Measurements from ENCODE around the gene OR11A1.

OR11A1 gene

DNA sequence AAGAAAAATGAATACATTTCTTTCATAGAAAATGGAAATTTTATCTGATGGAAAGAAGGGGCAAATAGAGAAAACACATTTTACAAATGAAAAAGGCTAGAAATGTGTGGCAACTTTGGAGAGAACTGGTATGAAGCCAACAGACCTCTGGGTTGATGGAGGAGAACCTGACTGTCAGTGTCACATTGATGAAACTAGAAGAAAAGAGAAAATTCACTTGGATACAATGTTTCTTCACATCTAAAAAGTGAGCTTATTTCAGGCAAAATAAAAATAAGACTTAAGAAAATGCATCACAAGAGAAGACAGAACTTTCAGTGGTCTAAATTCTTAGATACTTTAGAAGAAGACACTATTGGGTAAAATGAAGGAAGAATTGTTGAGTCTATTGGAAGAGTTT lies 61.5 kb downstream of the OR11A1 start, which contains the start of gene OR12D2:
OR12D2 (plus strand) TSS at position 301 of the 400 bp plus-strand sequence. CDS start 1,069 bp downstream, outside the sequence.
- DNase-seq = no peak

DNA sequence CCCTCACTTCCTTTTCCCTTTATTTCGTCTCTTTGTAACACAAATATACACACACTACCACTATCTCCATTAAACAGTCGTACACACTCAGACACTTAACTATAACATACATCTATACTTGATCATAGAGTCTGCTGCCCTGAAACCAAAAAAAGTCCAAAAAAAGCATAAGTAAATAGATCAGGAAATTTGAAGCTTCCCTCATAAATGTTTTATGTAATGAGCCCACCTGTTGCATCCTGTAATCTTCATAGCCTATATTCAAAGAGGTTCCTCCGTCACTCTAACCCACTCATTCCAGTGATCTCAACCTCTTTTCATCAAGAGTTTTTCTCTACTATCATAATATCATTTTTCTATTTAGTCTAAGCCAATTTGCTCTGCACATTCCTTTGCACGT lies 68.3 kb downstream of the OR11A1 start:
- no peak for DNase-seq

DNA sequence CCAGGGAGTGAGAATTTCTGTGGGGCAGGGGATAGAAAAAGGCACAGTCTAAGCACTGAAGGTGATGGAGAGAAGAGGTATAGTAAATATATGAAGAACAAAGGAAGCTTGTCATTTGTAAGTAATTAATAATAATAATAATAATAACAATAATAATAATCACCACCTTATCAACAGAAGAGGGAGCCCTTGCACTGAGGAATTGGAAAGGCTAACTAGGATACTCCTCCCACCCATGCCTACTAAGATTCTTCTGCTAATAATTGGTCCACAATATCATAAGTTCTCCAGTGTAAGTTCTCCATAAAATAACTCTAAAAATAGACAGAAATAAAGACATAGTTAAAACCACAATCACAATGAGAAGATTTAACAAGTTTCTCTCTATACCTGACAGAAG lies 80.9 kb downstream of the OR11A1 start:
- no peak for DNase-seq
